ENCODE data around the gene UCK2.

Gene UCK2

GRCh38 chr1:165834229-165834628 is 6.8 kb downstream of the UCK2 start:
- DNase-seq (ENCODE audit: low read depth in 3 of 3): no peak

- DNase-seq (ENCODE audit: low read depth in 3 of 3): no peak
Observed at GRCh38 chr1:165834881-165835280, 7.5 kb downstream of the UCK2 start.

- DNase-seq (ENCODE audit: low read depth in 3 of 3): no peak
Observed at GRCh38 chr1:165836664-165837482, 9.5 kb downstream of the UCK2 start.

- DNase-seq (ENCODE audit: low read depth in 3 of 3): no peak
Observed at GRCh38 chr1:165837838-165838364, 10.5 kb downstream of the UCK2 start.

GRCh38 chr1:165840423-165840822 is 13.0 kb downstream of the UCK2 start:
- no peak for DNase-seq (ENCODE audit: low read depth in 3 of 3)

- no peak for DNase-seq (ENCODE audit: low read depth in 3 of 3)
Observed at GRCh38 chr1:165841582-165842017, 14.2 kb downstream of the UCK2 start.

DNA sequence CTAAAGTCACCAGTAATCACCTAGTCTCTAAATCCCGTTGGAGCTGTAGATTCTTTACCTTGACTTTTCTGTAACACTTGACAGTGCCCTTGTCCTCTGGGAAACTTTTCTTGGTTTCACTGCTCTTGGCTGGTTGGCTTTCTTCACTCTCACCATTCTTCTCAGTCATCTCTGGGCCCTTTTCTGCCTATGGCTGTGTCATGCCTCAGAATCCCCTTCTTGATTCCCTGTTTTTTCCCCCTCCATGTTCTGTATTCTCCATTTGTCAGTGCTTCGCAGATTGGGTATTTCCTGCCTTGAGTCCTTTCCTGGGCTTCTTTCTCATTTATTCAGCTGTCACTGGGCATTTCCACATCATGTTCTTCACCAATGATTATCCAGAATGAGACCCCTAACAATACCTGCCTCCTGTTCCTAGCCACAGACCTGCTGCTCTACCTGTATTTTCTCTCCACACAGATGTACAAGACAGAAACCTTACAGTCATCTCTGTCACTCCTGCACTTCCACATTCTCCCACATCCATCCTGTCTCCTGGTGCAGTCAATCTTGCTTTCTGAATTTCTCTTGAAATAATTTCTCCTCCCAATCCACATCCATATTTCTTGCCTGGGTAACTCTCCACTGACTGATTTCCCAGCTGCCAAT is 14.7 kb downstream of the UCK2 start:
- no peak for DNase-seq (ENCODE audit: low read depth in 3 of 3)

DNA sequence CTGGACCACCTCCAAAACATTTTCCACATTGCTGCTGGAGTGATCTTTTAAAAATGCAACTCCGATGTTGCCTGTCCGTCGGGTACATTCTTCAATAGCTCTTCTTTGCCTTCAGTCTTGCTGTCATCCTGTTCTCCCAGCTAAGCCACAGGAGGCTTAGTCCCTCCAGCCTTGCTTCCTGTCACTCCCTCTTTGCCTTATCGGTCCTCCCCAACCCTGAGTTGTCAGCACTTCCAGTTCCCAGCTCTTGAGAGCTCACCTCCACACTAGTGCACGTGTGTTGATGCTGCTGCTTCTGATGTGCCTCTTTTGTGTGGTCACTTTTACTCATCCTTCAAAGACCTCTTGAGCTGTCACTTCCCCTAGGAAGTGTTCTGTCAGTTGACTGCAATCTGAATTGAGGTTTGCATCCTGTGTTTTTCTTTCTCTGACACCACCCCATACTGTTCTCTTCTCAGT is 15.3 kb downstream of the UCK2 start:
- no peak for DNase-seq (ENCODE audit: low read depth in 3 of 3)

GRCh38 chr1:165843304-165843703 is 15.9 kb downstream of the UCK2 start:
- no peak for DNase-seq (ENCODE audit: low read depth in 3 of 3)

- no peak for DNase-seq (ENCODE audit: low read depth in 3 of 3)
Observed at GRCh38 chr1:165844114-165844798, 16.8 kb downstream of the UCK2 start.

DNA sequence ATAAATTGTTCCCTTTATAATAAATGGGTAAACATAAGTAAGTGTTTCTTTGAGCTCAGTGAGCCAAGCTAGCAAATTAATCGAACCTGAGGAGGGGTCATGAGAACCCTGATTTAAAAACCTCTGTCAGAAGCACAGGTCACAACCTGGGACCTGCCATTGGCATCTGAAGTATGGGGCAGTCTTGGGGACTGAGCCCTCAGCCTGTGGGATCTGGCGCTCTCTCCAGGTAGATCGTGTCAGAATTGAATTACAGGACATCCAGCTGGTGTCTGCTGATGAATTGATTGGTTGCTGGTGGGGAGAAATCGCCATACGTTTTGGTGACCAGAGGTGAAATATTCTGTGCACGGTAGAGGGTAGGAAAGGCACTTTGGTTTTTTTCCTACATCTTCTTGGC is 17.5 kb downstream of the UCK2 start:
- no peak for DNase-seq (ENCODE audit: low read depth in 3 of 3)

DNA sequence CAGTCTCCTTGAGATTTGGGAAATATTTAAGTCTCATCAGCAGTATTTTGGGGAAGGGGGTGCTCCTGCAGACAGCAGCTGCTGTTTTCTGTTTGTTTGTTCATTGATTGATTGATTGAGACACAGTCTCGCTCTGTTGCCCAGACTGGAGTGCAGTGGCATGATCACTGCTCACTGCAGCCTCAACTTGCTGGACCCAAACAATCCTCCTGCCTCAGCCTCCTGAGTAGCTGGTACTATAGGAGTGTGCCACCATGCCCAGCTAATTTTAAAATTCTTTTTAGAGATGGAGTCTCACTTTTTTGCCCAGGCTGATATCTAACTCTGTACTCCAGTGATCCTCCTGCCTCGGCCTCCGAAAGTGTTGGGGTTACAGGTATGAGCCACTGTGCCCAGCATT is 18.2 kb downstream of the UCK2 start:
- DNase-seq (ENCODE audit: low read depth in 3 of 3): no peak

DNA sequence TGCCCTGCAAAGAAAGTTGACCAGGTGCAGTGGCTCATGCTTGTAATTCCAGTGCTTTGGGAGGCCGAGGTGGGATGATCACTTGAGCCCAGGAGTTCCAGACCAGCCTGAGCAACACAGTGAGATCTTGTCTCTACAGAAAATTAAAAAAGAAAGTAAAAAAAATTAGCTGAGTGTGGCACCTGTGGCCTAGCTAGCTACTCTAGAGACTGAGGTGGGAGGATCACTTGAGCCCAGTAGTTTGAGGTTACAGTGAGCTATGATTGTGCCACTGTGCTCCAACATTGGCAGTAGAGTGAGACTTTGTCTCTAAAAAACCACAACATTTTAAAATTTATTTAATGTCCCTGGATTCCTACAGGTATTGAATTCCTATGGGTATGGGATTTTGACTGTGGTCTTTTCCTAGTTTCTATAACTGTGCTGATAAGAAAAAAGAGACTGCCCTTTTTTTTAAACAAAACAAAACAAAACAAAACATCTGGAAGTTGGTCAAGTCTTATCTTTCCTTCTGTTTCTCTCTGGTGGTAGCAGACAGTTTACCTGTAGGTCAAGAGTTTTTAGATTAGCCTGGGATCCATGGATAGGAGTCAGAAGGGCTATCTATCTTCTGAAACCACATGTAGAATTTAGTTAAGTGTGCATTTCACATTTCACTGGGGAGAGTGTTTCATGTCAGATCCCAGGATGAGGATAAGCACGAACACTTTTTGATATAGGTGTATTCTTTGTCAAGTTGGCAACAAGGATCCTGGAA is 18.8 kb downstream of the UCK2 start:
- no peak for DNase-seq (ENCODE audit: low read depth in 3 of 3)

- DNase-seq (ENCODE audit: low read depth in 3 of 3): no peak
Observed at GRCh38 chr1:165847486-165847885, 20.1 kb downstream of the UCK2 start.

DNA sequence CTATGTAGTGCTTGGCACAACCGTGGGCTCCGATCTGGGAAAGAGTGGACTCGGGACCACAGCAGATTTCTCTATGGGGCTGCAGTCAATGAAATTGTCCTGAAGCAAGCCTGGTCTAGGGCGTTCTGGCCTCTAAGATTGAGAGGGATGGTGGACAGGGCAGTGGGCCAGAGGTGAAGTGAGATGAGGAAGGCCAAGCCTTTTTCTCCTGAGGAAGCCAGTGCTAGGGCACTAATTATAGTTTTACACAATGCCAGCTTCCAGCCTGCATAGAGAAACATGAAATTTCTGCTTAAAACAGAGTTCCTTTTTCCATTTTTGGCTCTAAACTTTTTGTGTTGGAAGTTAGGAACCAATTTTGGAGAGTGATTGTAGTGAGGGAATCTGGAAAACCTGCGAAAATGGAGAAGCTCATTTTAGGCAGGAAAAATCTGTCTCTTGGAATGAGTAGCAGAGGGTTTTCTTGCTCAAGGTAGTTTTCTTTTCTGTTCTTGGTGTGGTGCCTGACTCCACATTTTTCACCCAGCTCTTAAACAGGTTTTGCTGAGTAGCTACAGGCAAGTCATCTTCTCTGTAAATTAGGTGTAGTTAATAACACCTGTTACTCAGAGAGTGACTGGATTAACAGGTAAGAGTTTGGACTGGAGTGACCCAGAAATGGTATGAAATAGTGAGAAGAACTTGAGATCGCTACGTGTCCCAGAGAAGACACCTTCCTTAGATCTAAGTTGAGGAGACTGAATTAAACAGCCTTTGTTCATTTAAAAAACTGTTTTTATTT is 22.1 kb downstream of the UCK2 start:
- no peak for DNase-seq (ENCODE audit: low read depth in 3 of 3)

DNA sequence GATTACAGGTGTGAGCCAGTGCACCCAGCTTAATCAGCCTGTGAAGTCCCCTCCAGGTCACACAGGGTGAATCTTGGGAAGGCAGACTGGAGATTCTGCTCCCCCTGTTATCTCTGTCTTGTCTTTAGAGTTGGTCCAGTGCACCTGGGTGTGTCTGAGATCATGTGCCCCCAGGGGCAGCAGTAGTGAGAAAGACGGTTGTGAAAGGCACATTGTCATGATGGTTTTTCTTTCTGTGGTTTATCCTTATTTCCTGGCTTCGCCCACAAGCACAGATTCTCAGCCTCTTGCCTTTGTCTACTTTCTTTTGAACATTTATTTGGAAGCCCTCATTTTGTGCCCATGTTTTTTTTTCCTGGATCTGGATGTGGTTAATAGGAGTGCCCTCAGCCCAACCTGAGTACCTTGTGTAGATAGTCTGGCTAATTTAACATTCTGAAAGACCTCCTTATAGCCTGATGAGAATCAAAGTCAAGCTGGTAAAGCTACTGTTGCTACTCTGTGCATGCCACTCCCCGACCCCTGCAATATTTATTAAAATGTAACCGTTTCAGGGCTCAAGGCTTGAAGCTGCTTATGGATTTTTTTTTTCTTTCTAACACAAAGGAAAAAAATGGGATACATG is 23.7 kb downstream of the UCK2 start:
- no peak for DNase-seq (ENCODE audit: low read depth in 3 of 3)

DNA sequence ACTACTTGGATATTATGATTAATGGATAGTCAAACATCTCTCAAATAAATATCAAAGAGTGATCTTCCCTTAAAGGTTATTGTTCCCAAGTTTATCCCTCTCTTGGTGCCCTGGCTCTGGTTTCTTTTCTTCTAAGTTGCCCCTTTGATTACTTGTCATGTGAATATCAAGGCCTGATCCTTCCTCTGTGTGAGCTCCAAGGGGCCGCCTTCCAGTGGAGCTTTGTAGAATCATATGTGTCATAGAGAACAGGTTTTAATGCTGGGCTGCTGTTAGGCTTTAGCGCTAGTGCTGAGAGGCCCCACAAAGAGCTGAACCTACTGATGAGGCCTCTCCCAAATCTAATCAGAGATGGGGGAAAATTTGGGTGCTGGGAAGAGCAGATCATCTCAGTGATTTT is 25.5 kb downstream of the UCK2 start:
- no peak for DNase-seq (ENCODE audit: low read depth in 3 of 3)

DNA sequence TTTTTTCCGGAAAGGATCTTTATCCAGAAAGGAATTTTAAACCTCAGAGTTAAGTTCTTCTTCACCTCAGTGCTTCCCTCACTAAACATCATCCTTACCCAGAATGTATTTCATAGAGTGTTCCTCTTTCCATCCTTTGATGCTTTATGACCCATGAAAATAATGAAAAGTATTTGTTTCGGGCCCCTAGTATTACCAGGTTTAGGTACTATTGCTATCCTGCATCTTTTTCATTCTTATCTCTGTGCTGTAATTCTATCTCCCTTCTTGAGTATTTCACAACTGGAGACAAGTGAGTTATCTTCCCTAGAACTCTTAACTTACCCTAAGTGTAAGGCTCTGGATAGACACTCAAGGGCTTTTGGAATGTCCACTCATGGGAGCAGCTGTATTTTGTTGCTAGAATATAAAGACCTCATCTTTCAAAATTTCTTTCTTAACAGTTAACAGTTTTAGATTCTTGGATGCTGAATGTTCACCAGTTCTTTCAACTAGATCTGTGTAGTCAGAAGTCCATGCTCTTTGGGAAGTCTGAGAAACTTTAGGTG is 26.2 kb downstream of the UCK2 start:
- no peak for DNase-seq (ENCODE audit: low read depth in 3 of 3)

DNA sequence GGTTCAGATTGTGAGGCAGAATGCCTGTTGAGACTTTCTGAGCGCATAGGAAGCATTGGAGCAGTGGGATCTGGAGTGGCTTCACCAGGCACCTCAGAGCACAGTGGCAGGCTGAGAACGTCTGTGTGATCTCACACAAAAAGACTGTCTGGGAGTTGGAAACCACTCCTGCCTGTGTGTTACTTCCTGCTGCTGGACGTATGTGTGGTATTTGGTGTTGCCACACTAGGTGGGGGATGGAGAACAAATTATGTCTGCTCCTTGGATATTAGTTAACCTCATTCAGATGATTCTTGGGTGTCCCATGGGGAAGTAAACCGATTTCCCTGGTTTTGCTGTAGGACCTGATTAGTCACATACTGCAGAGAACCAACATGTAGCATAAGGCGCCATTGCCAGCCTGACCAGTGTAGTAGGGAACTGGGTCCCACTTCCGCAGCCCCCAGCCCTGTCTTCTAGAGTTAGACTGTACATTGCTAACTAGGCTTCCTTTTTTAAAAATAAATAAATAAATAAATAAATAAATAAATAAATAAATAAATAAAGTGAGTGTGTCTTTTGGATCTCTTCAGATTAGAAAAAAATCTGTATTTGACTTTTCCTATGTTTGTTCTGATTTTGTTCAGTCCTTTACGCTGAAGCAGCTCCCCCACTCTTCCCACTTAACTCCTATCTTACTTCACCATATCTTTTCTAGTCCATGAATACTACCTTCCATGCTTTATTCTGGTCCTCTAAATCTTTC is 26.9 kb downstream of the UCK2 start:
- no peak for DNase-seq (ENCODE audit: low read depth in 3 of 3)

Data from stimulated activated CD4-positive, alpha-beta T cell treated with anti-CD3 and anti-CD28 coated beads, TNF-alpha, amount 100 ng/mL, for 48 hours (primary cell).